Anterior cingulate cortex (tissue), 58 donors: ENCODE results near the gene RAB4B.
A peak's percentile ranks its signal among the peaks of the same experiment; 100 is the strongest.
"Not testable (repeated sequence)": the region's sequence is repeated elsewhere in the genome, so short reads cannot be mapped to it uniquely, and the experiment has no call there.

Experiments
- DNase-seq, 58 donors: peaks; one replicate each; lab custom pipeline; 2025; lab: John Stamatoyannopoulos, UW

The RAB4B gene

GRCh38 chr19:40801426-40802299, 23.6 kb downstream of the RAB4B start:
- no peak for DNase-seq

GRCh38 chr19:40802300-40803169, 24.5 kb downstream of the RAB4B start:
- peak in 2 of 58 donors; percentile 9 to 20 for DNase-seq

DNA sequence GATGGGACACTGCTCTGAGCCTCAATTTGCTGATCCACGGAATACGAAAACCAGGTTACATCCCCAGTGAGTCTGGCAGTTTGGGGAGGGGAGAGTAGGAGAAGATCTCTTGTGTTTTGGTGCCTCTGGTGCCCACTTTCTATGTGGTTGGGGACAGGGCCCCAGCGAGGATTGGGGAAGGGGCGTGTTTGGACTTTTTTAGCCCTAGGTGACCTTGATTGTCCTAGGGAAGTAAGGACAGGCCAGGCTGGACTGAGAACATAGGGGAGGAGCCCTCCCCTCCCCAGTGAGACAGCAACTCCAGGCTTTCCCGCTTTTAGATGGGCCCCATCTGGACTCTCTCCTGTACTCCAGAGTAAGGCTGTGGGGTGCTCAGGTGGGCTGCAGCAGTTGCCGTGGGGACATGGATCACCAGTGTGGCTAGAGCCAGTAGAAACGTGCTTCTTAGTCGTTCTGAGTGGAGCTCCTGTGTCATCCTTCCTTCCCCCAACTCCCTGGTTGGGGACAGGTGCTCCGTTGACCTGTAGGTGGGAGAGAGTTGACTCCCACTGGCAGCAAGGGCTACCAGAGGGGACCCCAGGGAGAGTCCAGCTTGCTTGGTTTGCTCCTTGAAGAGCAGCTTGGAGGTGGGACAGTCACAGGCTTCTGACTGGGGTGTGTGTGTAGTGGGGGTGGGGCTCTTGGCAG, 25.3 kb downstream of the RAB4B start:
- no peak for DNase-seq

- no peak for DNase-seq
Observed at GRCh38 chr19:40803857-40804782, 26.1 kb downstream of the RAB4B start.

- DNase-seq, result peak in 4 of 58 donors; percentile 12 to 33 (median 26)
Observed at GRCh38 chr19:40804783-40805242, 26.8 kb downstream of the RAB4B start.

DNA sequence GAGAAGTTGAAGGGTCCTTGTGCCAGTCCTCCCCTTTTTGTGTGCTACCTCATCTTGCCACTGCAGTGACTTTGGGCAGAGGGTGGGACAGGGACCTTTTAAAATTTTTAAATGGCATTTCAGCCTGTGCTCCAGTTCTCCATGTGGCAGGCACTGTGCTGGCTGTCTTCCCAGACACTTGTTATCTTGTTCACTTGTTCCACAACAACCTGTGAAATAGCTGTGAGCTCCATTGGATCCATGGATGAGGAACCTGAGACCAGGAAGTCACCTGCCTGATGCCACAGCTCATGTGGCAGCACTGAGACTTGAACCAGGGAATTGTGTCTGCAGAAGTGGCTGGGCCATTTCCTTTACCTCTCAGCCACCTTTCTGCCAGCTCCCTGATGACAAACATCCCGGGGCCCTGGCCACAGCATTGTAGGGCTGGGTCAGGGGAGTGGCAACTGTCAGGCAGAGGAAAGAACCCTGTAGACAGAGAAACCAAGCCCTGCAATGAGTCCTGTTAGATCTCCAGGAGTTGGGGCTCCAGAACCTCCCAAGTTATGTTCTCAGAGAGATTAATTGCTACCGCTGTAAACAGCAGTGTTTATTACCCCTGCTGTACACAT, 27.3 kb downstream of the RAB4B start:
- DNase-seq, result no peak

DNA sequence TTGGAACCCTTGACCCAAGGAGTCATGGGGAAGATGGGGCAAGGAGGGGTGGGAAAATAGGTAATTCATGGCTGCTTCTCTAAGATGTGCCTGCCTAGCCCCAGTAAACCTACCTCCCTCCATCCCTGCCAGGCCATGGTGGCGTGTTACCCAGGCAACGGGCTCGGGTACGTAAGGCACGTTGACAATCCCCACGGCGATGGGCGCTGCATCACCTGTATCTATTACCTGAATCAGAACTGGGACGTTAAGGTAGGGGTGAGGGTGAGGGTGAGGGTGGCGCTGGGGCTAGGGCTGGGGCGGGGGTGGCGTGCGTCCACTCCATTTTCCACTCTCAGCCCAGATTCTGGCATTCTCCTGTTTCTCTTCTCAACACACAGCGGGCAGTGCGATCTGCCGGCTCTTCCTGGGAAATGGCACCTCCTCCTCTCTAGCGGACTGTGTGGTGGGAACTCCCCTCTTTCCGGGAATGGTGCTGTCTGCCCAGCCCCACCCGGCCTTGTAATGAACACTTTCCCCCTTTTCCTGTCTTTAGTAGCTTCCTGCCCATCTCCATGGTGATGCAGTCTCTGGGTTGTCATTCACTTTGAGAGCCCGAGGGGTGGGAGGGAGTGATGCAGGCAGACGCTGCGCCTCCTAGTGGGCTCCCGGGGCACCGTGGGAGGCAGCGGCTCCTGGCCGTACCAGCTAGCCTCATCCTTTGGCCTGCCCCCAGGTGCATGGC, 28.5 kb downstream of the RAB4B start:
- peak in 57 of 58 donors; percentile 36 to 96 (median 87) for DNase-seq

- peak in 1 of 58 donors; percentile 62 for DNase-seq
Observed at GRCh38 chr19:40807147-40808020, 29.3 kb downstream of the RAB4B start.

DNA sequence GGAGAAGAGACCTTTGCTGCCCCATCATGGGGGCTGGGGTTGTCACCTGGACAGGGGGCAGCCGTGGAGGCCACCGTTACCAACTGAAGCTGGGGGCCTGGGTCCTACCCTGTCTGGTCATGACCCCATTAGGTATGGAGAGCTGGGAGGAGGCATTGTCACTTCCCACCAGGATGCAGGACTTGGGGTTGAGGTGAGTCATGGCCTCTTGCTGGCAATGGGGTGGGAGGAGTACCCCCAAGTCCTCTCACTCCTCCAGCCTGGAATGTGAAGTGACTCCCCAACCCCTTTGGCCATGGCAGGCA, 29.9 kb downstream of the RAB4B start:
- DNase-seq, result no peak

DNA sequence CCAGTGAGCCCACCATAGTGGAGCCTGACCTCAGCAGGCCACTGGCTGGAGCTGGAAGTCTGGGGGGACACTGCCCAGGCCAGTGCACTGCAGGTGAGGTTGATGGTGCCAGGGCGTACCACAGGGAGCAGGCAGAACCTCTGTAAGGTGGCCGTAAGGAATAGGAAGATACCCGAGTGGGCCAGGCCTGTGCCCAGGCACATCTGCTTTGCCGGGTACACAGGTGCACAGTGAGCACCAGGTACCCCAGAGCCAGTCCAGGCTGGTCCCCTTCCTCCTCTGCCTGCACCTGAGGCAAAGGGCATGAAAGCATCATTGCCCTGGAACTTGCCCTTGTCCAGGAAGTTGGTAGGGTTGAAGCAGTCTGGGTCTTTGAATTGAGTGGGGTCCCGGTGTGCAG, 30.4 kb downstream of the RAB4B start:
- DNase-seq, result no peak

GRCh38 chr19:40809358-40810086, 31.5 kb downstream of the RAB4B start:
- DNase-seq, result no peak

DNA sequence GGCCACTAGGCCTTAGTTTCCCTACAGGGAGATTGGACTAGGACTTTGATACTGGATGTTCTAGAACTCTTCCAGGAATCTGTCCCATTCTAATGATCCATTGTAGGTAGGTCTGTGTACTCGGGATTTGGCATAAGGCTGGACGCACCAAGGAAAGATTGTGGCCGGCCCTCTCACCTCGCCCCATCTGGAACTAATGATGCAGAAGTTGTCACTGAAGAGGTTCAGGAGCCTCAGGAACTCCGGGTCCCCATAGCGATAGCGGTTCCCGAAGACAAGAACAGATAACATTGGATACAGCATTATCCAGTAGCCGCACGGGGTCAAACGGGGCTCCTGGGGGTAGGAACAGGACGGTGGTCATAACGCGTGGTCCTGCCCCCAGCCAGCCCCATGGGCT, 32.1 kb downstream of the RAB4B start:
- no peak for DNase-seq

DNA sequence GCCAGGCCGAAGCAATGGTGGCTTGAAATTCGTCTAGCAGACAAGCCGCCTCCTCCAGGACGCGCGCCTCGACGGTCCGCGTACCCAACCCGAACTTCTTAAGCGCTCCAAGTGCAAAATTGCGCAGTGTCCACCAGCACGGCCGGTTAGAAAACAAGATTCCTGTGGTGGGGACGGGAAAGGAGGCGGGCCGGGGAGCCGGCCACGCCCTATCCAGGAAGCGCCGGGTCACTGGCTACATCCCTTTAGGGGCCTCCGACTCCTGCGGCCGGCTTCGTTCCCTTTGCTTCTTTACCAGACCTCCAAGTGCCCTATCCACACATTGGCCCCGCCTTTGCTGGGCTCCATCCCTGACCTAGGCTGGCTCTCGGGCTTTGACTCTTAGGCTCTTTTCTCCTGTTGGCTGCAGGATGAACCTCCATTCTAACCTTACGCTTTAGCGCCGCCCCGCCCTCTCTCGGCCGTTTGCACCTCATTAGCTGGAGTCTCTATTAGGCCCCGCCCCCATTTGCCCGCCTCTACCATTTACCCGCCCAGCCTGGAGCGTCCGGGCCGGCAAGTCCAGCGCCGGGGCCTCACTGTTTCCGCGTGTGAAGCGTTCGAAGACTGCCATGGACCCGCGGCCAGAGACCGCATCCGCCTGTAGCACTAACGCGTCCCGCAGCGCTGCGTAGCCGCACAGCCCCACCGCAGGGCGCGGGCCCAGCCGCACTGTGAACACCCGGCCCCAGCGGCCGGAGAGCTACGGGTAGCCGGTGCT, 32.8 kb downstream of the RAB4B start:
- DNase-seq, result peak in 53 of 58 donors; percentile 5 to 87 (median 70)

DNA sequence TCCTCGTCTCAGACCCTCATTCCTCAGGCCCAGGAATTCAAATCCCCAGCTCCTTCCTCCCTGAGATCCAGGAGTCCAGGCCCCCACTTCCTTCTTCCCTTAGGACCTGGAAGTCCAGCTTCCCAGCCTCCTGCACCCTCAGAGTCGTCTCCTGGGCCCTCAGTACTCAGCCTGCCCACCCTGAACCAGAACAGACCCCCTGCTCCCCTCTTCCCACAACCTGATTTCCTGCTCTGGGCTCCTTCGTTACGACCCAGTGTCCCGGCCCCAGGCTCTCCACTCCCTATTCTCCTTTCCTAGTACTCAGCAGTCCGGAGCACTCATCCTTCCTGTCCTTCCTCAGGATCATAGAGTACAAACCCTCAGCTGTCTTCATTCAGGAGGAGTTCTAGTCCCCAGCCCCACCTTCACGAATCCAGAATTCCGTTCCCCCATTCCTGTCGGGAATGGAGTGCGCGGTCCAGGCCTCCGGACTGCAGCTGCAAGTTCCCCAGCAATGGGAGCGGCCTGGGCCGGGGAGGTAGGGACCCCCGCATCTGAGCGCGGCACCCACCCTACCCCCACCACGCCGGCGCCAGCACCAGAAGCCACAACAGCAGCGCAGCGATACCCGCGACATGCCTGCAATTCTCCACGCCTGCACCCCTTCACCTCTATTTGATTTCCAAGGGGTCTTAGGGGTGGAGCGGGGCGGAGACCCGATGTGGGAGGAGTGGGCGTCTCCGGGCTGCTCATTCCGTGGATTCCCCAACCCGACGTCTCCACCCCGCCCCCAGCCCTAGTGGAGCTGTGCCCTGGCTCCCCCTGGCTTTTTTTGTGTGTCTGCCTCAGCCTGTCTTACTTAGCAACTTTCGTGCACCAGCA, 33.7 kb downstream of the RAB4B start:
- peak in 7 of 58 donors; percentile 16 to 44 (median 35) for DNase-seq

- not testable (repeated sequence) for DNase-seq
Observed at GRCh38 chr19:40812571-40812970, 34.5 kb downstream of the RAB4B start.
